Osteoblast (primary cell): ENCODE measurements around the gene ZFP92. TPM values are rescaled to one million over a fixed set of nuclear protein-coding genes. Genes with fewer than 3 reads are reported as not detected.
A peak's percentile ranks its signal among the peaks of the same experiment; 100 is the strongest.

ENCODE experiments used
- DNase-seq: peaks from one replicate; pipeline ENCODE4 v3.0.0; 2011; ENCODE audit warnings: low spot score, mixed read lengths; ENCODE audit not compliant: insufficient read length; ENCODE audit errors: missing footprints
- H2AFZ ChIP-seq: 2 replicates; pipeline ENCODE4 v1.6.0; 2011; ENCODE audit warnings: mild to moderate bottlenecking, low read length
- H3K27ac ChIP-seq: 2 replicates; pipeline ENCODE4 v1.5.1; 2011; ENCODE audit warnings: mild to moderate bottlenecking, low read depth, low read length, moderate library complexity
- H3K27me3 ChIP-seq: 2 replicates; pipeline ENCODE4 v1.6.0; 2012; ENCODE audit warnings: mild to moderate bottlenecking, control low read depth, inconsistent platforms, low read length, moderate library complexity; ENCODE audit not compliant: insufficient read depth
- H3K36me3 ChIP-seq: 2 replicates; pipeline ENCODE4 v1.5.1; 2011; ENCODE audit warnings: mild to moderate bottlenecking, low read length, control low read depth, moderate library complexity; ENCODE audit not compliant: insufficient read depth
- H3K4me1 ChIP-seq: 2 replicates; pipeline ENCODE4 v1.5.1; 2011; ENCODE audit warnings: mild to moderate bottlenecking, low read length, control low read depth, moderate library complexity; ENCODE audit not compliant: insufficient read depth
- H3K4me2 ChIP-seq: 2 replicates; pipeline ENCODE4 v1.6.0; 2011; ENCODE audit warnings: mild to moderate bottlenecking, low read length; ENCODE audit not compliant: insufficient read depth
- H3K4me3 ChIP-seq: fragments of 200-600 bp; sonication (generic); 3 replicates; pipeline ENCODE4 v1.5.1; 2012; ENCODE audit warnings: mild to moderate bottlenecking, low read length, inconsistent platforms; ENCODE audit not compliant: insufficient read depth
- H3K79me2 ChIP-seq: 2 replicates; pipeline ENCODE4 v1.6.0; 2012; ENCODE audit warnings: mild to moderate bottlenecking, low read length, control low read depth, inconsistent platforms; ENCODE audit not compliant: insufficient read depth
- H3K9me3 ChIP-seq: 2 replicates; pipeline ENCODE4 v1.5.1; 2011; ENCODE audit warnings: low read depth, low read length, control low read depth
- H4K20me1 ChIP-seq: 2 replicates; pipeline ENCODE4 v1.6.0; 2012; ENCODE audit warnings: mild to moderate bottlenecking, low read length, control low read depth; ENCODE audit not compliant: insufficient read depth
- CTCF ChIP-seq: IDR thresholded peaks from 2 replicates; pipeline ENCODE4 v1.5.1; 2011; ENCODE audit warnings: mild to moderate bottlenecking, low read depth, low read length, moderate library complexity; ENCODE audit errors: extremely low read depth
- small RNA-seq: library from RNA; depleted of rRNA; stranded (forward); fragments of <200 nt; gene quantifications from one replicate; pipeline ENCODE3, GENCODE V24; 2012
- total RNA-seq: library from RNA; depleted of rRNA; stranded (reverse); fragments of >200 nt; gene quantifications from 2 replicates; pipeline ENCODE4 v1.2.3, GENCODE V29; 2012

ZFP92 gene
- total RNA-seq, 1 donor = not detected

GRCh38 chrX:153458476-153458875, 47.2 kb downstream of the ZFP92 start:
- Histone ChIP-seq H2AFZ (no peak overlapping the region), H3K4me3 (no peak overlapping the region), H3K36me3 (no peaks in the 10 kb centered on the region), H4K20me1 (no peaks in the 10 kb centered on the region), H3K4me2 (no peak overlapping the region), H3K9me3 (no peaks in the 10 kb centered on the region), H3K4me1 (peaks cover 8% of the 10 kb centered on the region), H3K27ac (no peak overlapping the region), H3K27me3 (no peaks in the 10 kb centered on the region), H3K79me2 (no peaks in the 10 kb centered on the region)
- DNase-seq = no peak
- TF ChIP-seq CTCF = no peak

- TF ChIP-seq CTCF = no peak
- Histone ChIP-seq H3K36me3 (peaks cover 4% of the 10 kb centered on the region), H3K4me1 (peaks cover 8% of the 10 kb centered on the region), H4K20me1 (no peaks in the 10 kb centered on the region), H3K4me2 (no peak overlapping the region), H3K27ac (no peak overlapping the region), H3K9me3 (no peaks in the 10 kb centered on the region), H3K79me2 (no peaks in the 10 kb centered on the region), H2AFZ (no peak overlapping the region), H3K27me3 (no peaks in the 10 kb centered on the region), H3K4me3 (no peak overlapping the region)
- DNase-seq = peak; percentile 94
Measured at GRCh38 chrX:153459986-153460385, 48.7 kb downstream of the ZFP92 start.

GRCh38 chrX:153460826-153461225, 49.6 kb downstream of the ZFP92 start:
- no peak overlapping the region for H3K4me3 ChIP-seq
- H3K79me2 ChIP-seq = no peaks in the 10 kb centered on the region
- H3K27me3 ChIP-seq = no peaks in the 10 kb centered on the region
- no peaks in the 10 kb centered on the region for H4K20me1 ChIP-seq
- H2AFZ ChIP-seq = no peak overlapping the region
- H3K4me1 ChIP-seq = peaks cover 8% of the 10 kb centered on the region
- H3K4me2 ChIP-seq = no peak overlapping the region
- peak; percentile 94 for DNase-seq
- H3K9me3 ChIP-seq = no peaks in the 10 kb centered on the region
- peak; percentile 72 for TF ChIP-seq CTCF
- H3K27ac ChIP-seq = no peak overlapping the region
- H3K36me3 ChIP-seq = peaks cover 4% of the 10 kb centered on the region

Small RNAs within 50 kb of the gene (small RNA-seq; reads per million reads assigned to genes)
- not detected for gene RN7SL667P

Other genes with a start within 250 kb of the ZFP92 start
- gene MAGEA1, start 232.2 kb upstream of the ZFP92 start, total RNA-seq = not detected in 2 replicates
- gene PNMA6F, start 89.7 kb upstream of the ZFP92 start, total RNA-seq = not detected in 2 replicates
- gene ZNF275, start 77.3 kb upstream of the ZFP92 start, total RNA-seq = 11.2 and 12.1 TPM in 2 replicates
- gene PNMA6E, start 10.1 kb upstream of the ZFP92 start, total RNA-seq = not detected in 2 replicates
- 3.3 and 3.5 TPM in 2 replicates for gene TREX2, start 34.6 kb downstream of the ZFP92 start, total RNA-seq
- 8.3 and 14.1 TPM in 2 replicates for gene HAUS7, start 59.1 kb downstream of the ZFP92 start, total RNA-seq
- 139 and 210 TPM in 2 replicates for gene BGN, start 83.5 kb downstream of the ZFP92 start, total RNA-seq
- under 0.01 TPM in 1 of 2 replicates, not detected in the other for gene ATP2B3, start 106.2 kb downstream of the ZFP92 start, total RNA-seq
- gene CCNQ, start 187.7 kb downstream of the ZFP92 start, total RNA-seq = 29.3 and 33.0 TPM in 2 replicates
- under 0.01 TPM in 2 replicates for gene DUSP9, start 235.7 kb downstream of the ZFP92 start, total RNA-seq